Measurements from ENCODE around the gene ST6GALNAC5.
"Not testable (repeated sequence)": the region's sequence is repeated elsewhere in the genome, so short reads cannot be mapped to it uniquely, and the experiment has no call there.

ST6GALNAC5 gene

DNA sequence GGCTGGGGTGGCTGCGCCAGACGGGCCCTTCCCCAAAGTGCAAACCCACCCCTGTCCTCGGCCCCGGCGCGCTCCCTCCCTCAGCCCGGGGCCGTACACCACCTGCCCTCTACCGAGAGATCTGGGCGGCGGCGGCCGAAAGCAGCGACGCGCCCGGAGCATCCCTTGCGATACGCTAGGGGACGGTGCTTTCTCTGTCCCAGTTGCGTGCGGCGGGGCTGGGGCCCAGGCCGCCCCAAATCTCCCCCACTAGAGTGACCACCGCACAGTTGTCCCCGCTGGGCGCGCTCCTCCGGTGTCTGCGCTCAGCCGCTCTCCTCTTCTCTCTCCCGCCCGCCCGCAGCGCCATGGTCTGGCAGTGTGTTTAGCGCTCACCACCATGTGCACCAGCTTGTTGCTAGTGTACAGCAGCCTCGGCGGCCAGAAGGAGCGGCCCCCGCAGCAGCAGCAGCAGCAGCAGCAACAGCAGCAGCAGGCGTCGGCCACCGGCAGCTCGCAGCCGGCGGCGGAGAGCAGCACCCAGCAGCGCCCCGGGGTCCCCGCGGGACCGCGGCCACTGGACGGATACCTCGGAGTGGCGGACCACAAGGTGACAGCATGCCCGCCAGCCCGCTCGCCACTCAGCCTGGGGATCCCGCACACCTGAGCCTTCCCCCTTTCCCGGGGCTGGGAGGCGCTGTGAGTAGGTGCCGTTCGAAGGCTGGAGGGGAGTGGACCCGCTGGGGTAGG is 1.0 kb downstream of the ST6GALNAC5 start:
- DNase-seq = no peak

- DNase-seq = no peak
Measured at GRCh38 chr1:76868916-76869315, 1.6 kb downstream of the ST6GALNAC5 start.

DNA sequence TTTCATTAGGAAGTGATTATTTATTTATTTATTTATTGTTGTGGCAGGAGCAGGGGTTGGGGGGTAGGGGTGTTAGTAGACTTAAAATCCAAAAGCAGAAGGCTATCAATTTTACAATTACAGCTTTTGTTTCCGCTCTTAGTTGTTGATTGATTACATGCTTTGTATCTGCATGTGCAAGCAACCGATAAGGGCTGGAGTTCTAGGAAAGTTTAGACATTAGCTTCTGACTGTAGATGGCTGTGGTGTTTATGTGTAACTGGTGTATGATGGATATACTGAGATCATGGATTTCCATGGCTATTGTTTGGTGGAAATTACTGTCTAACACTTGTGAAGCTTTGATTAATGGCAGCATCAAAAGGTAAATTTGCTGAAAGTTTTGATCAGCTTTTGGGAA is 2.8 kb downstream of the ST6GALNAC5 start:
- DNase-seq = no peak

DNA sequence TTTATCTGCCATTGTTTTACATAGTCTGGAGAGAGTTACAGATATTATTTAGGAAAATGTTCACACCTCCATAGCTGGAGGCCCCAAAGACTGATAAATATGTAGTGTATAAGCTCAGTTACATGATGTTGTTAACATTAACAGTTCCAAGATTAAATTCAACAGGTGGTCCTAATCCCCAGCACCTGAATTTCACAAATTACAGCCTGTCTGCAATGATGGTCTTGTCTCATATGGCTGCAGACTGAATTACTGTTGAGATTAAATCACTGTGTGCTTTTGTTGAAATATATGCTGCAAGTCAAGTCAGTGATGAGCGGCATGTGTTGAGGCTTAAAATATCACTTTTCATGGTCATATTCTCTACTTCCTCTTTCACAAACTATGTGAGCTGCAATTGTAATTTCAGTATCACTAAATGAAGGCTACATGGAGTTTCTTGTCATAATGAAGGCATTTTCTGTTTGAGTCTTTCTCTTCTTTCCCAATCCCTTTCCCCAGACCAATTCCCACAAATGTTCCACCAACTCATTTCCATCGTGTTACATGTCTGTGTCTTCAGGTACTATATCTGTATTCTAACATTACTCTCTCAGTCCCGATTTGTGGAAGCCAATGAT is 4.2 kb downstream of the ST6GALNAC5 start:
- no peak for DNase-seq

DNA sequence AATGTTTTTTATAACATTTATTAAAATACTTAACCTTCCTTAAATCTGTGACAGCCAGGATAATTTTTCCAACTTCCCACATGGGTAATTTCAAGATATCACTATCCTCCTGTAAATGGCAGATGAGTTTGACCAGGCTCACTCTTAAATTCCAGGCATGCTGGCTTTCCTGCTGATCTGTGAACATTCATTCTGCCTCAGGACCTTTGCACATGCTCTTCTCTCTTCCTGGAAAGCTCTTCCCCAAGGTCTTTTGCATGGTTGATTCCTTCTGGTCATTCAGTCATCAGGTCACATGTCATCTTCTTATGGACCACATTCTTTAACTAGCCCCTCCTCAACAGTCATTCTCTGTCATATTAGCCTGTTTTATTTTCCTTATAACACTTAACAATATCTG is 5.7 kb downstream of the ST6GALNAC5 start:
- DNase-seq = no peak

GRCh38 chr1:76876655-76877395 is 9.5 kb downstream of the ST6GALNAC5 start:
- DNase-seq = no peak

DNA sequence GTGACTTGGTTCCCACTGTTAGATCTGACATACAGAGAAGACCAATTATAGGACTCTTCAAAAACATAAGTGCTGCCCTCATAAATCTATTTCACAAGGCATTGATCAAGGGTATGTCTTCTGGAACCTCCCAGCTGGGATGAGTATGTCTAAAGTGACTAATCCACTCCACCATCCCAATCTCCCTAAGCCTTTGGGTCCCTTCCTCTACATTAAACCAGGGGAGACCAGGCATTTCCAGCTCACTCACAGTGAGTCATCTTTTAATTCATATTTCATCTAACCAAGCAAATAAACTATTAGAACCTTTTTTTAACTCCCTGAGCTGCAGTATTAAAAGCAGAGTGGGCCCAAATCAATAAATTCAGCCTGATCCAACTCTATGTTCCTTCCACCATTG is 11.7 kb downstream of the ST6GALNAC5 start:
- DNase-seq = not testable (repeated sequence)

DNA sequence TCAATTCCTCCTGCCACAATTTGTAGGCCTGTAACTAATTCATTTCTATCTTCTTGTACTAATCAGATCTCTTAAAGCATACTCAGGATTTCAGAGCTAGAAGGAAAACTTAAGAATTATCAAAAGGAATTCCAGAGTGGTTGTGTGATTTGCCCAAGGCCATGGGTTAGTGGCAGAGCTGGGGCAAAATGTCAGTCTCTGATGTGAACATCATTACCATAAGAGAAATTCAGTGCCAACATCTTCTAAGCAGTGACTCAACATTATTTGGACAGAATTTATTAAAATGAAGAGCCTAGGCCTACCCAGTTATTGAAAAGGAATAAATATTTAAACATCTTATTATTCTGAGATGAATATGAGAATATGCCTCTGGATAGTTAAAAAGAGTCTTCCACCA is 14.5 kb downstream of the ST6GALNAC5 start:
- DNase-seq = no peak

- no peak for DNase-seq
Measured at GRCh38 chr1:76891931-76892622, 24.8 kb downstream of the ST6GALNAC5 start.

DNA sequence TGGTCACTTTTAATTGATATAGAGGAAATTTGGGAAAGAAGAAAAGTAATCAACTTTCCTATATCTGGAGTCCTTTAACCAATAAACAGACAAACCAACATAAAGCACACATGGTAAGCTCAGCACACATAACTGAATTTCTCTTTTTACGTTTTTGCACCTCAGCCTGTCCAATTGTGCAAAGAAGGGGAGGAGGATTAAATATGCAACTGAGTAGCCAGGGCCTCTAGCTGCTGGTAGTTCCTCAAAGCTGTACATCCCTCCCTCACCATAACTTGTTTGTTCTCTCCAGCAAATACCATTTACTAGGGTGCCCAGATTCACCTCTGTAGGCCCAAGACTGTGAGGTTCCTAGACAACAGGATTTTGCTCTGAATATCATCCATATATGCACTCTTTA is 25.4 kb downstream of the ST6GALNAC5 start:
- DNase-seq = no peak

- DNase-seq = no peak
Measured at GRCh38 chr1:76901158-76901767, 34.0 kb downstream of the ST6GALNAC5 start.

DNA sequence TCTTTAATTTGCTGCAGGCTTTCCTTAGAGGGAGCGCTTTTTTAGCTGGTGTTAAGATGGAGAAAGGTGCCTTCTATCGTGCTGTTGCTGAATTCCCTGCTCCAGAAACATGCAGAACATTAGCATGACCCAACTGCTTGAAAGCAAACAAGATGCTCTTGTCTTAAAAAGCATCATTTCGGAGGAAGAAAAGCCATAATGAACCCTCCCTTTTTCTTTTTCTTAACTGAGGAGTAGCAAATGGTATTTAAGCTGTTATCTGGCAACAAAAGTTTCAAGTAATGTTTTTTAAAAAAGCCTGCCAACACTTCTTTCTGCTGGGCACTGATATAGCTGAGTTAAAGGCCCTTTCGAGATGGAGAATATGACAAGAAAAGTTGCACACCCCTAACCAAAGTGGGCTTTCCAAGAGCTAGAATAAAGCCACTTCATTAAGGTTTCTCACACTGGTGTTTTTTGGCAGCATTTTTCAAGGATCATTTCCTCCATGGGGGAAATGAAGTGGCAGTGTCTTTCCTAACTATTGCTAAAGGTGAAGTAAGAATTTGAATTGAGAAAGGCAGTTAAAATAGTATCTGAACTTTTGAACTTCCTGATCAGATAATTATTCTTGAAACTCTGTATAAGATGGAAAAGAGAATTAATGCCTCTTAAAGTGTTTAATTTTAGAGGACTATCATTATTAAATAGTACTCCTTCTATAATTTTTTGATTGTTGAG is 38.8 kb downstream of the ST6GALNAC5 start:
- no peak for DNase-seq

DNA sequence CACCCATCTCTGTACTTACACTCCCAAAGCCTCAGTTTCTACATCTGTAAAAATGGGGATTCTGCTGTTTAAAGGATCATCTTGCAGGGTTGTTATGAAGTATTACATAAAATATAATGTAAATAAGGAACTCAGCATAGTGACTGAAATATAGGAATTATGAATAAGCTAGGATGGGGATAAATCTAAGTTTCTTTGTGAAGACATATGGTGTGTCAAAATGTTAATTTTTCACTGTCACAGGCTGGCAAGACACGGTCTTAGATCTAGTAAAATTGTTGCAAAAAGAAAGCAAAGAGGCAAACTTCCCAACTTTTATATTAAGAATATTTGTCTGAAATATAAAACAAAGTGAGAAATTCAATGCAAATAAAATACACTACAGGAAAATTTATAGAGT is 42.0 kb downstream of the ST6GALNAC5 start:
- no peak for DNase-seq

DNA sequence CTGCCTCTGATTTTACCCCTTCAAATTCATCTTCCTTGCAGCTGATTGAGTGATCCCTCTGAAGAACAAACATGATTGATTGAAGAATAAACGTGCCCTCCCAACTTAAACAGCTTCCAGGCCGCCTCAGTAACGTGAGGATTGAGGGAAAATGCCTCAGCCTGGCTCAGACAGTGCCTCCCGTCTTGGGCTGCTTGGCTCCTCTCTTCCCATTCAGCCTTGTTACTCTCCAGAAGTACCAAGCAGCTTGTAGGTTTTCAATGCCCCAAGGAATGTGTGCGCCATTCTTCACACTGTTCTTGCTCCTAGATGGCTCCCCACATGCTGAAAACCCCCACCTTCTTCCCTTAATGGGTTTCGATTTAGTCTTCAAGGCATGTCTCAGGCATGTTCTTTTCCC is 51.8 kb downstream of the ST6GALNAC5 start:
- DNase-seq = no peak

DNA sequence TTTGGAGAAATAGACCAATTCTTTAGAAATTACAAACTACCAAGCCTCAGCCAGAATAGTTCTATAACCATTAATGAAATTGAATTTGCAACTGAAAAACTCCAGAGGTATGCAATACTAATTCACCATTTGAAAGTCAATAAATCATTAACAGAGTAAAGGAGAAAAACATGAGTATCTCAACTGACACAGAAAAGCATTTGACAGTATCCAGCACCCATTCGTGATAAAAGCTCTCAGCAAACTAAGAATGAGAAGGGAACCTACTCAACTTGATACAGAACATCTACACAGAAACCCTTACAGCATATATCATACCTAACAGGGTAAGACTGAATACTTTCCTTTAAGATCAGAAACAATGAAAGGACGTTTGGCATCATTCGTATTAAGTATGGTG is 54.3 kb downstream of the ST6GALNAC5 start:
- no peak for DNase-seq

DNA sequence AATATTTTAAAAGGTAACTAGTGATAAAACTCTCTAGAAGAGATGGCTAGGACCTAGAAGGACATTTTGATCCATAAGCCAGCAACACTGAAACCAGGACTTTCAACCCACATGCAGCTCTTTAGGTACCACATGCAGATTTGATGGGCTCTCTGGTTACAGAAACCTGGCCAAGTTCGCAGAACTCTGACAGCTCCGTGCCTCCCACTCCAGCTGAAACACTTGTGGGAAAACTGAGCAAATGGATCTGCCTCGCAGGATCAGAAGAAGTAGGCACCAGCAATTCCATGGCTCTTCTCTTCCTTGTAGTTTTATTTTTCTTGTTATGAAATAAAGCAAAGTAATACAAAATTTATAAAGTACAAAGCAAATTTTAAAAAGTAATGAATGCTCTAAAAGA is 58.5 kb downstream of the ST6GALNAC5 start:
- no peak for DNase-seq

DNA sequence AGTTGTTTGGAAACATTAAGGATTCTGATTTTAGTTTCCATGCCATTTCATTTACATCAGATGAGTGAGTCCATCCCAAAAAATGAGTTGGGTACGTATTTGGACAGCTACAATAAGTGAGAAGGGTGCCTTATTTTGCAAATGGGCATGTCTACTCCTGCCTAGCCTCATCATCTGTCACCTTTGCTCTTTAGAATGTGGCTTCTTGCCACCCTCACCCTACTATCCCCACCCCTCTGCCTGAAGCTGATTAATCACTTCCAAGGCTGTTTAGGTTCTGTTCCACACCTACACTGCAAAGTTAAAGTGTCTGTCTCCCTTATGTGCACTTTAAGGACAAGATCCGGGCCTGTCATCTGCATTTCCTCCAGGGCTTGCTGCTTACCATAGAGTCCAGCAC is 61.2 kb downstream of the ST6GALNAC5 start:
- DNase-seq = no peak

- no peak for DNase-seq
Measured at GRCh38 chr1:76929136-76929535, 61.9 kb downstream of the ST6GALNAC5 start.

DNA sequence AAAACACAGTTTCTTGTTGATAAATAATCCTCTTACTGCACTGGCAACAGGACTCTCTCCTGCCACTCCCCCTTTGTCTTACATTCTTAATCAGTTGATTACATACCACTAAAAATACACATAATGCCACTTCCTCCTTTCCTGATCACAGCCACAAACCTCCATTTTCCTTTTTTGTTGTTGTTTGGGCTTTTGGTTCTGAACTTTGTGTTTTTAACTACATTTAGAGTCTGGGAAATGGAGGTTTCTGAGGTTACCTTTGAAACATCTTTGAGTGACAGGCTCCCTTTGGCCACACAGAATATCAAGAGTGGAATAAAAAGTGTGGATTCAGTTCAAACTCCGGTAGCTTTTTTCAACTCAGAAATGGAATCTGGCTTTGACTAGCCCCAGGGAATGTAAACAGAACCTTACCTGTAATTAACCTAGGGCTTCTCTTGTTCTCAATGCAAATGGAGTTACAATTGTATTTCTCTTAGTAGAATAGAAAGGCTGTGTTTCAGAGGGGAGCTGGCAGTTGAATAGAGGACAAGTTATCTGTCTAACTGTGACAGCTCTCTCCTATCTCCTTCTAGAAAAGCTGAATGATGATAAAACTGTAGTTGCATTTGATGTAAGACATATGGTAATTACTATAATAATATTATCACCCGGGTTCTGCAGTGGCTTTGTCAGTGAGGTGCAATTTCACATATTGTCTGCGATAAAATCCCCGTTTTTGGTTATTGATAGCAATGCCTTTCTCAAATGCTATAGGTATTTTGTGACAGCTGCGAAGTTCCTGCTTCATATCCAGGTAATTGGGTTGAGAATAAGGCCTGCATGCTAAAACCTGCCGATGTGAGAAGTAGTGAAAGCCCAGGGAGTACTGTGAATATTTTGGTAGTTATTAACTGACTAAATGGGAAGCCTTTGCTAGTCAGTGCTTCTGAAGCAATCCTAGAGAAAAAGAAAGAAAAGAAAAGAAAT is 66.9 kb downstream of the ST6GALNAC5 start:
- DNase-seq = no peak

DNA sequence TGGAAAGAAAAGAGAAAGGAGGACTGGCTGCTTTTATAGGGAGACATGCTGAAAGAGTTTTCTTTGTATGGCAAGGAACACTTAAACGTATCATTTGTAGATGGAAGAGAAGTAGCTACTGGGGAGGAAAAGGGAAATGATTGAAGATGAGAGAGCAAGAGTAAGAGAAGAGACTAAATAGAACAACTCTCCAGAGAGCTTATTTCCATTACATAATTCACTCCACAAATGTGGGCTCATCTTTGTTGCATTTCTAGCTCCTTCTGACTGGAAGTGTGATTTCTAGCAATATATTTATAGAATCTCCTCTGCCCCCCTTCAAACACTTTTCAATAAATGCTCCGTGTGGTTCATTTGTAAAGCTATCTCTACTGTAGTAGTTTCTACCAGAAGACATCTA is 71.0 kb downstream of the ST6GALNAC5 start:
- DNase-seq = no peak
